Measurements from ENCODE around the gene SOCS6. TPM values are rescaled to one million over a fixed set of nuclear protein-coding genes. Genes with fewer than 3 reads are reported as not detected.

The SOCS6 gene
- total RNA-seq, 1 donor from 2014 or later, result 20.2 TPM

GRCh38 chr18:70368903-70369302 lies 80.1 kb downstream of the SOCS6 start:
- Histone ChIP-seq H3K27ac (replicated peaks) (no peak overlapping the region), H3K27me3 (ENCODE audit: low read depth) (no peaks in the 10 kb centered on the region), H3K4me1 (no peaks in the 10 kb centered on the region), H3K36me3 (no peaks in the 10 kb centered on the region), H3K9me3 (replicated peaks) (no peaks in the 10 kb centered on the region), H3K4me3 (no peak overlapping the region)
- intact Hi-C loops (cut with micrococcal nuclease), result no loop called here
- TF ChIP-seq CTCF (IDR thresholded peaks at IDR 0.05; ENCODE audit: borderline replicate concordance), result no peak
- DNase-seq, result no peak

GRCh38 chr18:70370762-70371733 lies 82.2 kb downstream of the SOCS6 start:
- H3K27me3 ChIP-seq (ENCODE audit: low read depth), result no peaks in the 10 kb centered on the region
- H3K4me3 ChIP-seq, result no peak overlapping the region
- intact Hi-C loops (cut with micrococcal nuclease), result no loop called here
- H3K9me3 ChIP-seq (replicated peaks), result no peaks in the 10 kb centered on the region
- no peak for TF ChIP-seq CTCF (IDR thresholded peaks at IDR 0.05; ENCODE audit: borderline replicate concordance)
- DNase-seq, result no peak
- no peak overlapping the region for H3K27ac ChIP-seq (replicated peaks)
- H3K36me3 ChIP-seq, result no peaks in the 10 kb centered on the region
- H3K4me1 ChIP-seq, result no peaks in the 10 kb centered on the region

- Histone ChIP-seq H3K27me3 (ENCODE audit: low read depth) (no peaks in the 10 kb centered on the region), H3K9me3 (replicated peaks) (no peaks in the 10 kb centered on the region), H3K27ac (replicated peaks) (no peak overlapping the region), H3K36me3 (no peaks in the 10 kb centered on the region), H3K4me3 (no peak overlapping the region), H3K4me1 (no peaks in the 10 kb centered on the region)
- intact Hi-C loops (cut with micrococcal nuclease), result no loop called here
- no peak for DNase-seq
- TF ChIP-seq CTCF (IDR thresholded peaks at IDR 0.05; ENCODE audit: borderline replicate concordance), result no peak
Measured at GRCh38 chr18:70371908-70372307, 83.1 kb downstream of the SOCS6 start.

GRCh38 chr18:70372450-70373041 lies 83.7 kb downstream of the SOCS6 start:
- Histone ChIP-seq H3K9me3 (replicated peaks) (no peaks in the 10 kb centered on the region), H3K36me3 (no peaks in the 10 kb centered on the region), H3K27ac (replicated peaks) (no peak overlapping the region), H3K4me1 (no peaks in the 10 kb centered on the region), H3K4me3 (no peak overlapping the region), H3K27me3 (ENCODE audit: low read depth) (no peaks in the 10 kb centered on the region)
- intact Hi-C loops (cut with micrococcal nuclease), result no loop called here
- DNase-seq, result no peak
- TF ChIP-seq CTCF (IDR thresholded peaks at IDR 0.05; ENCODE audit: borderline replicate concordance), result no peak

- DNase-seq, result no peak
- H3K4me3 ChIP-seq, result no peak overlapping the region
- no peak overlapping the region for H3K27ac ChIP-seq (replicated peaks)
- no peaks in the 10 kb centered on the region for H3K27me3 ChIP-seq (ENCODE audit: low read depth)
- no peaks in the 10 kb centered on the region for H3K36me3 ChIP-seq
- H3K4me1 ChIP-seq, result no peaks in the 10 kb centered on the region
- intact Hi-C loops (cut with micrococcal nuclease), result no loop called here
- no peak for TF ChIP-seq CTCF (IDR thresholded peaks at IDR 0.05; ENCODE audit: borderline replicate concordance)
- no peaks in the 10 kb centered on the region for H3K9me3 ChIP-seq (replicated peaks)
Measured at GRCh38 chr18:70373042-70373519, 84.2 kb downstream of the SOCS6 start.

Data from left ventricle myocardium inferior (tissue), 1 donor.